ENCODE data around the gene BICD1.
"Not testable (repeated sequence)": the region's sequence is repeated elsewhere in the genome, so short reads cannot be mapped to it uniquely, and the experiment has no call there.

Gene BICD1

DNA sequence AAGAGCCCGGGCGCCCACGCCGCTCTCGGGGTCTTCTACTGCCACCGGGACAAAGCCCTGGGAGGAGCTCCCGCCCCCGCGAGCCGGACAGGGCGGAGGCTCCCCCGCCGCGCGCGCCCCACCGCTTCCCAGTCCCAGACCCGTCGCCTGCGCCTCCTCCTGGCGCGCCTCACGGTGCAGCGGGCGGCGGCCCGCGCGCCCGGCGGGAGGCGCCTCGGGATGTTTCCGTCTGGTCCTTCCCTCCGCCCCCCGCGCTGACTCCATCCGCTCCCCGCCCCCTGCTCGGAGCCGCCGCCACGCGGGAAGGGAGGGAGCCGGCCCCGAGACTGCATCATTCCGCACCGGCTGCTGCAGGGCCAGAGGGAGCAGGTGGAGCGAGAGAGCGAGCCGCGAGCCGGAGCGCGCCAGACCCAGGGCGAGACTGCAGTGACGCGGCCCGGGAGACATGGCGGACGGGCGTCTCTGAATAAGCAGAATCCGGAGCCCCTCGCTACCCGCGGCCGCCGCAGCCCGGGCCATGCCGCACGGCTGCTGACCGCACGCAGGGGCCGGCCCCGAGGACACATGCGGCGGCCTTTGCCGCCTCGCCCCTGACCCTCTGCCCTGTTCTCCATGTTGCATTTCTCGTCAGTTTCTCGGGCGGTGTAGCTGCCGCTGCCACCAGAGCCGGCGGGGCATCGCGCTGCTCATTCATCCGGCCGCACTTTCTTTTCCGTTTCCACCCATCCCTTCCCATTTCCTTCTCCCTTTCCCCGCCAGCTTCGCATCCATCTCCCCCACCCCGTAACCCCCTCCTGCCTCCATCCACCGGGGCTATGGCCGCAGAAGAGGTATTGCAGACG, at the start of gene BICD1:
Gene BICD1 (plus strand): TSS at position 331 of the 842 bp plus-strand sequence. CDS start 485 bp downstream, at position 816.
- in situ Hi-C loops (cut with MboI; ENCODE audit: low pct_unique_long_range_greater_than_20kb, low sequenced_read_pairs), result no loop called here
- peak; percentile 87 for DNase-seq

DNA sequence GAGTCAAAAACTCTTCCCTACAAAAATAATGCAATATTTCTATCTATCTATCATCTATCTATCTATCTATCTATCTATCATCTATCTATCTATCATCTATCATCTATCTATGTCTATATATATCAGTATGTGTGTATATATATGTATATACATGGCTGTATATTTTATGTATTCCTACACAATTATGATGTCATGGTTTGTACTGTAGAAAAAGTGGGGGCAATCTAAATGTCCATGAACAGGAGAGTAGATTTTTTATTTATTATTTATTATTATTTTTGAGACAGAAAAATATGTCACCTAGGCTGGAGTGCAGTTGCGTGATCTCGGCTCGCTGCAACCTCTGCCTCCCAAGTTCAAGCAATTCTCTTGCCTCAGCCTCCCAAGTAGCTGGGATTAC, 45.6 kb upstream of the BICD1 start:
- in situ Hi-C loops (cut with MboI; ENCODE audit: low pct_unique_long_range_greater_than_20kb, low sequenced_read_pairs), result no loop called here
- DNase-seq, result no peak

DNA sequence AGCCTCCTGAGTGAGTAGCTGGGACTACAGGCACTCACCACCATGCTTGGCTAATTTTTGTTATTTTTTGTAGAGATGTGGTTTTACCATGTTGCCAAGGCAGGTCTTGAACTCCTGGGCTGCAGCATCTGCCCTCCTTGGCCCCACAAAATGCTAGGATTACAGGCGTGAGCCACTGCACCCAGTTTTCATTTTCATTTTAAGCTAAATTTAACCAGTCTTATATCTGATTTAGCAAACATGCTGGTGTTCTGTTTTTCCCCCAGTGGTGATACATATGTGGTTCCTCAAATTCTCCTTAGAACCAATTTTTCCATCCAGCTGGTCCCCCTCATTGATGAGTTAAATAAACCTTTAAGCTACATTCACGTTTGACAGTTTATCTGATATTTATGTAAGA, 43.8 kb upstream of the BICD1 start:
- peak; percentile 21 for DNase-seq
- in situ Hi-C loops (cut with MboI; ENCODE audit: low pct_unique_long_range_greater_than_20kb, low sequenced_read_pairs), result no loop called here

DNA sequence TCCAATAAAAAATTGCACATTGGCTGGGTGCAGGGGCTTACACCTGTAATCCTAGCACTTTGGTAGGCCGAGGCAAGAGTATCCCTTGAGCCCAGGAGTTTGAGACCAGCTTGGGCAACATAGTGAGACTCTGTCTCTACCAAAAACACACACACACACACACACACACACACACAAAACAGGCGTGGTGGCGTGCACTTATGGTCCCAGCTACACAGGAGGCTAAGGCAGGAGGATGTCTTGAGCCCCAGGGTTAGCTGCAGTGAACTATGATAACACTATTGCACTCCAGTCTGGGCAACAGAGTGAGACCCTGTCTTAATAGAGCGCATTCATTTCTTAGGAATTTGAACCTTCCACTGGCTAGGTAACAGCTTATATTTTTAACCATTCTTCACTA, 42.9 kb upstream of the BICD1 start:
- DNase-seq, result no peak
- in situ Hi-C loops (cut with MboI; ENCODE audit: low pct_unique_long_range_greater_than_20kb, low sequenced_read_pairs), result no loop called here

DNA sequence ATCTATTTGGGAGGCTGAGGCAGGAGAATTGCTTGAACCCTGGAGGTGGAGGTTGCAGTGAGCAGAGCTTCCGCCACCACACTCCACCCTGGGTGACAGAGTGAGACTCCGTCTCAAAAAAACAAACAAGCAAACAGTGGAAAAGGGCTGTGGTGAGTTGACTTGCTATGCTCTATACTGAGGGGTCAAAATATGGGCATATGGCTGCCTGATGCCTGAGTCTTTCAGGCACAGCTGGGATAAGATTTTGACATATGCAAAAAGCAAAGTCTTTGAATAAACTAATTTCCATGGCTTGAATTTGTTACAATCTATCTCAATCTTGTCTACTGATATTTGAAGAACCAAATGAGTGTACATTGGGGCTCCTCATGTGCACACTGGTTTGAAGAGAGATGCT, 40.4 kb upstream of the BICD1 start:
- in situ Hi-C loops (cut with MboI; ENCODE audit: low pct_unique_long_range_greater_than_20kb, low sequenced_read_pairs), result no loop called here
- DNase-seq, result no peak

DNA sequence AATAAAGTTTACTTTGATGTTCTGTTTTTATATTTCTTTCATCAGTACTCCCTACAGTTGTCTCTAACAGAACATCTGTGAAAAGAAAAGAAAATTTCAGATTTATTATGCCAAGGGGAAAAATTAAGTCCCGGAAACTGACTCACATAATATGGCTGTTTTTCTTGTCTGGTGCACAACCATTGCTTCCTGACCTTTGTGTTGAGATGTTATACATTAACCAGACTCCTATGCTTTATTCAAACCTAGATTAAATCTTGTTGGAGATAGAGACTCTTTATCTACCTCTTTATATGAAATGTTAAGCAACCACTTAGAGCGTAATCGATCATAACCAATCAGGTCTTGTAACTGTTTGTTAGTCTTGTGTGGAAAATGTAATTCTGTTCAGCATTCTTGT, 37.6 kb upstream of the BICD1 start:
- in situ Hi-C loops (cut with MboI; ENCODE audit: low pct_unique_long_range_greater_than_20kb, low sequenced_read_pairs), result no loop called here
- DNase-seq, result no peak

DNA sequence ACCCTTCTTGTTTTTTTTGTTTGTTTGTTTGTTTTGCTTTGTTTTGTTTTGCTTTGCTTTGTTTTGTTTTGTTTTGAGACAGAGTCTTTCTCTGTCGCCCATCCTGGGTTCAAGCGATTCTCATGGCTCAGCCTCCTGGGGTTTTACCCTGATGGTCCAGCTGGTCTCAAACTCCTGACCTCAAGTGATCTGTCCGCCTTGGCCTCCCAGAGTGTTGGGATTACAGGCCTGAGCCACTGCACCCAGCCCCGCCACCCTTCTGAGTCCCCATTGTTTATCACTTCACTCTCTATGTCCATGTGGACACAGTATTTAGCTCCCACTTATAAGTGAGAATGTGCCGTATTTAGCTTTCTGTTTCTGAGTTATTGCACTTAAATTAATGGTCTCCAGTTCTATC, 36.9 kb upstream of the BICD1 start:
- in situ Hi-C loops (cut with MboI; ENCODE audit: low pct_unique_long_range_greater_than_20kb, low sequenced_read_pairs), result no loop called here
- DNase-seq, result no peak

DNA sequence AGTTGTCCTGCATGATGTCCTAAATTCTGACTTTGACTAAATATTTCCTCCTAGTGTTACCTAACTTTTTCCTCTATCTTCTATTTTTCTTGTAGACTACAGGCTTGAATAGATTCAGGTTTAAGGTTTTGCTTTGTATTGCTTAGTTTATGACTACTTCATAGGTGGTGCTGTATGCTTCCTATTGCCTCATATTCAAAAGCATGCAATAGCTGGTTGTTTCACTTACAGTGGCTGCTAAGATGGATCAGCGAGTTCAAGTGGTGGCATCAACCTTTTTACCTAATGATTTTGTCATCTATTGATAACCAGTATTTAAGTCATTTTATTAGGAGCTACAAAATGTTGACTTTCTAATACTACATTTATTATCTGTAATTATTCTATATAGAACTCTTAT, 36.3 kb upstream of the BICD1 start:
- in situ Hi-C loops (cut with MboI; ENCODE audit: low pct_unique_long_range_greater_than_20kb, low sequenced_read_pairs), result no loop called here
- no peak for DNase-seq

DNA sequence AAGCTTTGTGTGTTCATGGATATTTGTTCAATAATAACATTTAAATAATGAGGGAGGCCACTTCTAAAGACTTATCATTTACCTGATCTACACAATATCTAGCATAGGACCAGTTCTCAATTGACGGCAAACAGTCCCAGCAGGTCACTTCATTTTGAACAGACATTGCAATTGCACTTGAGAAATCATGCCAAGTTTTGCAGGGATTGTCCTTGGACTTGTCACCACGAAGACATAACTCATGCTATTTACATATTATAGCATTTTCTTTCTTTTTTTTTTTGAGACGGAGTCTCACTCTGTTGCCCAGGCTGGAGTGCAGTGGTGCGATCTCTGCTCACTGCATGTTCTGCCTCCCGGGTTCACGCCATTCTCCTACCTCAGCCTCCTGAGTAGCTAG, 34.5 kb upstream of the BICD1 start:
- in situ Hi-C loops (cut with MboI; ENCODE audit: low pct_unique_long_range_greater_than_20kb, low sequenced_read_pairs), result no loop called here
- no peak for DNase-seq

DNA sequence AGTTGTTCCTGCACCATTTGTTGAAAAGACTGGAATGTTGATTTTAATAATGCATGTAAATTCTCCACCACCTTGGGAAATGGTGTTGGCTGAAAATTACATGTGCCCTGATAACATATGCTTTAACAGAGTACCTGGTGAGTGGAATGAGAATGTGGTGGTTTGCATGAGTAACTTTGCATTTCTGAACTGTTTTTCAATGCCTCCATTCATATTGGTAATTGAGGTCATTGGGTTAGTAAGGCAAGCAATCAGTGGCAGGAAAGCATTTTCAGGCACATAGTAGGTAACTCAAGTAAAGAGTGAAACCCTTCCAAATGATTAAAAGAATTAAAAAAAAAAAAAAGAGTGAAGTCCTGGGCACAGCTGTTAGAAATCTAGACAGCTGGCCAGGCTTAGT, 32.2 kb upstream of the BICD1 start:
- DNase-seq, result no peak
- in situ Hi-C loops (cut with MboI; ENCODE audit: low pct_unique_long_range_greater_than_20kb, low sequenced_read_pairs), result no loop called here

DNA sequence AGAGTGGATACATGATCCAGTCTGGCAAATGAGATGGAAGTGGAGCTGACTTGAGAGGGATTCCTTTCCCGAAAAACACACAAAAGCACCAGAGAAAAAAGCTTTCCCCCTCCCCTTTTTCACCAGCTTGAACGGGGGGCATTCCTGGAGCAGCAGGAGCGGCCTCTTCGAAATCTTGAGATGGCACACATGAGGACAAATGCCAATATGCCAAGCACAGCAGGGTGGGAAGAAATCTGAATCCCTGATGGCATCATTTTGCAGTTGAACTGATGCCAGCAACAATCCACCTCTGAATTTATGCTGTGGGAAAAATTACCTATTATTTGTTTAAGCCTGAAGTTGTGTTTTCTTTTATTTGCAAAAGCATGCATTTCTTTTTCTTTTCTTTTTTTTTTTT, 29.7 kb upstream of the BICD1 start:
- in situ Hi-C loops (cut with MboI; ENCODE audit: low pct_unique_long_range_greater_than_20kb, low sequenced_read_pairs), result no loop called here
- no peak for DNase-seq

DNA sequence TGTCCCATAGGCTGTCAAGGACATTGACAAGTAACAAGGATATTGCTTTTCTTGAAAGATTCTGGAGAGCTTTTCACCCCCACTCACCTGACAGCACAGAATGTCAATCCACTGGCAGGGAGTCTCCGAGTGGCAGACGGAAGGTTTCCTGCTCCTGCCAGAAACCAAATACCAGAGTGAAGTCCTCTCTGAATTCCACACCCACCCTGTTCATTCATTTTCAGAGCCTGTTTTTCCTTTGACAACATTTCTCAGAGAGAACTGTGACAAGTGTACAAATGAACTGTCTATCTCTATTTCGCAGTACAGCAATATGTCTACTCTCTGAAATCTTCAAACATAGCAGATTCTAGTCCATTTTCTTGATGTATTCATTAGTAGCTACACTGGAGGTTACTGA, 26.2 kb upstream of the BICD1 start:
- in situ Hi-C loops (cut with MboI; ENCODE audit: low pct_unique_long_range_greater_than_20kb, low sequenced_read_pairs), result no loop called here
- no peak for DNase-seq

DNA sequence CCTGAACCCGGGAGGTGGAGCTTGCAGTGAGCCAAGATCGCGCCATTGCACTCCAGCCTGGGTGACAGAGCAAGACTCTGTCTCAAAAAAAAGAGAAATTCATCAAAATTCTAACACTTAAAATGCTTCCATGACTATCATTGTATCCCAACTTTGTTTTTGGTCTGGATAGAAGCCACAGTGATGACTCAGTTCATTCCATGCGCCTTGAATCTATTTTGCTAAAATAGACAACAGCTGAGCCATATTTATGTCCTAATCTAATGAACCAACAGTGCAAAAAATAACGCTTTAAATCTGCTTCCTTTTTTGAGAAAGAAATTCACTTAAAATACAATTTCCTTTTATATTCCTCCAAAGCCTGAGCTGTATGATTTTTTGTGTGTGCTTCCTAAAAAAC, 23.2 kb upstream of the BICD1 start:
- in situ Hi-C loops (cut with MboI; ENCODE audit: low pct_unique_long_range_greater_than_20kb, low sequenced_read_pairs), result no loop called here
- no peak for DNase-seq

DNA sequence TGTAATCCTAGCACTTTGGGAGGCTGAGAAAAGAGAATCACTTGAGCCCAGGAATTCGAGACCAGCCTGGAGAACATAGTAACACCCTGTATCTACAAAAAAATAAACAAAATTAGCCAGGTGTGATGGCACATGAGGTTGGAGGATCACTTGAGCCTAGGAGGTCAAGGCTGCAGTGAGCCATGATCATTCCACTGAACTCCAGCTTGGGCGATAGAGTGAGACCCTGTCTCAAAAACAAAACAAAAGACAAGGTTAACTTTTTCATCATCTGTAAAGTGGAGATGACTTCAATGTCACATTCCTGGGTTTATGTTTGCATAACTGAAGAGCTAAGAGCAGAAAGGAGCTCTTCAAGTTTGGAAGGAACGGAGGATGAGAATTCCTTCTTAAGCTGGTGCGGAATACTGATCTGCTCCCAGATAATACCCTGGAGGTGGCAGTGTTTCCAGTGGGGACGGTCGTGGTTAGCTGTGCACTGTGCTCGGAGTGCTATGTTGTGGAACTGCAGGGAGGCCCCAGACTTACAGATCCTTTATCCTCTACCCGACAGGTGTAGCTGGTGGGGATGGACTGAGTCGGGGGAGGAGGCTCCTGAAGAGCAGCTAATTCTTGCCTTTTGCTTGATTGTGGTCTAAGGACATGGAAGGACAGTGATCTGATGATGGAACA, 22.5 kb upstream of the BICD1 start:
- DNase-seq, result no peak

DNA sequence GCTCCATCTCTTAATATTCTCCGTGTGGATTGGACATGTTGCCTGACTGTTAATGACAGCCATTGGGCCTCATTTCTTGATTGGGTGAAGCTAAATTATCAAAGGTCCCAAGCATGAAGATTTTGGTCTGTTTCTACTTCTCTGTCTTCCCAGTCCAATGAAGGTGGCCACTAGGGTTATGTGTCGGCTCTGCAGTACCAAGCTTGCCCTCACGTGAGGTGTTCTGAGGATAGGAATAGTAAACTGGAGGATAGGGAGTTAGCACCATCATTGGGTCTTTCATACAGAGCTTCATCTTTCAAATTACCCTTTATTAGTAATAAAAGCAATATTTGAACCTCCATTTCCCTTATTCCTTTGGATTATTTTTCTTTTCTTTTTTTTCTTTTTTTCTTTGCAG, 21.9 kb upstream of the BICD1 start:
- in situ Hi-C loops (cut with MboI; ENCODE audit: low pct_unique_long_range_greater_than_20kb, low sequenced_read_pairs), result no loop called here
- no peak for DNase-seq

More for the DNA sequence above, 22.5 kb upstream of the BICD1 start:
- in situ Hi-C loops (cut with MboI; ENCODE audit: low pct_unique_long_range_greater_than_20kb, low sequenced_read_pairs), result no loop called here

DNA sequence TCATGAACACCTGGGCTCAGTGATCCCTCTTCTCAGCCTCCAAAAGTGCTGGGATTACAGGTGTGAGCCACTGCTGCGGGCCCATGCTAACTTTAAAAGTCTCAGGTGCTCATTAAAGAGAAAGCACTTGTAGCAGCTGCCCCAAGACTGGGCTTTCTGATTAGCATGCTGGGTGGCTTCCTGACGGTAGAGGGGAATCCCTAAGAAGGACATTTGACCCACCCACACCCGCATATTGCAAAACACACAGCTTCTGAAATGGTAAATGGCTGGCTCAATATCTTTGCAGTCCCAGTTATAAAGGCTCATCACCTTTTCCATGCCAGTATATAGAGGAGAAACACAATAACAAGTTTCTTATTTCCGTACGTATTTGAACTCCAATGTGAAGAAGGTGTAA, 19.3 kb upstream of the BICD1 start:
- DNase-seq, result no peak
- in situ Hi-C loops (cut with MboI; ENCODE audit: low pct_unique_long_range_greater_than_20kb, low sequenced_read_pairs), result no loop called here

DNA sequence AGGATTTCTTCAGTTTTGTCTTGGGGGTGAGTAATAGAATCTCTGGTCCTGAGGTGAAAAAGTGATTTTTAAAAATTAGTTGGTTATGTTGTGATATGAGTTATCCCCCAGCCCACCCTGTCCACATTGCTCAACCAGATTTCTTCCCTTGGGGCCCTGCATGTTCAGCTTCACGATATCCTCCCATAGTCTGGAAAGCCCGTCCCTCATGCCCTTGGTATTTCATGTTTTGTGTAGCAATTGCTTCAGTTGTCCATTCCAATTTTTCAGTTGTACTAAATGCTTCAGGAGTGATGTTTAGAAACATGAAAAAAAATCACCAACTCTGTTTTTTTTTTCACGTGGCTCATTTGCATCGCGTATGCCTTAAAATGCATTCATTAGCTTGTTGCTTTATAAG, 17.5 kb upstream of the BICD1 start:
- in situ Hi-C loops (cut with MboI; ENCODE audit: low pct_unique_long_range_greater_than_20kb, low sequenced_read_pairs), result no loop called here
- DNase-seq, result no peak

DNA sequence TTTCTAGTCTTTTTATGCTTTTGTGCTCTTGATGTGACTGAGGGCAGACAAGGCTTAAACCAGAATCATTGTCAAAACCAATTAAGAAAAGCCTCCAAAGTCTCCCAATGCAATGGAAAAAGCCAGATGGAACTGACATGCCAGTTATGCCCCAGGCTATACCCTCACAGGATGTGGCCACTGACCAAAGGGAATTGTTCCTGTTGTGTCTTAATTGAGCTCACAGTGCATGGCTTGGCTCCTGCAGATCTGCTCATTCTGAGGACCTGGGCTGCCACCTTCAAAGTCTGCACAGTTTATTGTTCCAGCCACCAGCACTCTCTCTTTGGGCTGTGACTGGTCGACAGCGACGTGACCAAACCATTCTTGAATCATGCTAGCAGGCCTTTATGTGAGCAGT, 17.1 kb upstream of the BICD1 start:
- no peak for DNase-seq
- in situ Hi-C loops (cut with MboI; ENCODE audit: low pct_unique_long_range_greater_than_20kb, low sequenced_read_pairs), result no loop called here

DNA sequence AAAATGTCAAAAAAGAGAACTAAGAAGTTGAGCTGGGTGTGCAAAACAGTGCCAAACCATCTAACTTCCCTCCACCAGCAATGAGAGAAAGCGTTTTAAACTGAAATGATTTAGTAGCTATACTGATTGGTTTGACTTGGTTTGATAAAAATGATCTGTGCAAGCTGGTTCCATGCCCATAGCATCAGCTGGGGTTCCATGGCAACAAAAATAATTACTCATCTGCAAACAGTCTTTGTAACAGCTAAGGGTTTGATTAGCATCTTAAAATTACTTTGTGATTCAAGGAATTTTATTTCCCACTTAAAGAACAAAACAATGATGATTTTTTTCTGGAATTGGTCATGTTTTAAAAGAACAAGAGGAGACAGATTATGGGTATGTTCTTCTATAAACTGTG, 15.0 kb upstream of the BICD1 start:
- in situ Hi-C loops (cut with MboI; ENCODE audit: low pct_unique_long_range_greater_than_20kb, low sequenced_read_pairs), result no loop called here
- DNase-seq, result no peak

DNA sequence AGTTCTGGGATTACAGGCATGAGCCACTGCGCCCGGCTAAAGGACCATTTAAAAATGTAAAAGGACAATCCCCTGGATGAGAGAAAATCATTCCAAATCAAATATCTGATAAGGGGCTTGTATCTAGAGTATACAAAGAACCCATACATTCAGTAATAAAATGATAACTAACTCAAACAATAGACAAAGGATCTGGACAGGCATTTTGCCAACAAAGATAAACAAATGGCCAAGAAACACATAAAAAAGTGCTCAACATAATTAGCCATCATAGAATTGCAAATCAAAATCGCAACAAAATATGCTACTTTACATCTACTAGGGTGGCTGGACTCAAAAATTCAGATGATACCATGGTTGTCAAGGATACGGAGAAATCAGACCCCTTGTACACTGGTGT, 8.5 kb upstream of the BICD1 start:
- DNase-seq, result no peak
- in situ Hi-C loops (cut with MboI; ENCODE audit: low pct_unique_long_range_greater_than_20kb, low sequenced_read_pairs), result no loop called here

DNA sequence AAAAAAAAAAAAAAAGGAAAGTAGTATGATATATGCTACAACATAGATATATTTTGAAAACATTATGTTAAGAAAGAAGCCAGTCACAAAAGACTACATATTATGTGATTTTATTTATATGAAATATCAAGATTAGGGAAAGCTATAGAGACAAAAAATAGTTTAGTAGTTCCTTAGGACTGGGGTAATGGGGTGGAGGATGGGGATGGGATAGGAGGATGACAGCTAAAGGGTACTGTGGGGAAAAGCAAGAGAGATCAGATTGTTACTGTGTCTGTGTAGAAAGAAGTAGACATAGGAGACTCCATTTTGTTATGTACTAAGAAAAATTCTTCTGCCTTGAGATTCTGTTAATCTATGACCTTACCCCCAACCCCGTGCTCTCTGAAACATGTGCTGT, 7.4 kb upstream of the BICD1 start:
- DNase-seq; in situ Hi-C loops (cut with MboI; ENCODE audit: low pct_unique_long_range_greater_than_20kb, low sequenced_read_pairs): not testable (repeated sequence)

All from KBM-7 (cell line).